Liver (tissue), 2 donors: Measurements from ENCODE around the gene STAT5B.

Experiments
- CTCF ChIP-seq: fragments of 150-350 bp; IDR thresholded peaks from 2 replicates; pipeline ENCODE4 v1.5.1; 2017; ENCODE audit warnings: improper control_type of control experiment, low read depth, low read length; ENCODE audit not compliant: missing input control
- REST ChIP-seq: IDR thresholded peaks from 2 replicates; pipeline ENCODE4 v1.6.1; 2016; ENCODE audit warnings: antibody characterized with exemption, mild to moderate bottlenecking
- donor health status: healthy.

GRCh38 chr17:42270596-42270995, 5.6 kb downstream of the STAT5B start:
- TF ChIP-seq CTCF (no peak), REST (no peak)
